DOHH2 (cell line): Measurements from ENCODE around the gene ITGB7.

Experiments
- CTCF ChIP-seq: fragments of 200-600 bp; sonication (generic); IDR thresholded peaks from one replicate; pipeline ENCODE4 v1.5.1; 2014; ENCODE audit warnings: antibody characterized with exemption, mild to moderate bottlenecking, low read depth, low read length; ENCODE audit not compliant: poor library complexity, severe bottlenecking
- EZH2phosphoT487 ChIP-seq: fragments of 200-600 bp; sonication (generic); IDR thresholded peaks from 2 replicates; pipeline ENCODE4 v1.6.1; 2017; ENCODE audit warnings: borderline replicate concordance, mild to moderate bottlenecking, antibody characterized with exemption, low read length, moderate library complexity, mixed read lengths

GRCh38 chr12:53229454-53229853, 22.4 kb upstream of the ITGB7 start:
- TF ChIP-seq CTCF (no peak), EZH2phosphoT487 (no peak)
